HFFc6 (cell line): ENCODE data around the gene SLC23A3. TPM values are rescaled to one million over a fixed set of nuclear protein-coding genes. Genes with fewer than 3 reads are reported as not detected.

ENCODE experiments used
- DNase-seq: peaks from one replicate; pipeline ENCODE4 v3.0.0-alpha.2; 2018
- H3K27ac Mint-ChIP-seq: 2 replicates; pipeline ENCODE4 v1.8.0; 2020; ENCODE audit warnings: mild to moderate bottlenecking, mixed read lengths
- H3K27me3 Mint-ChIP-seq: 2 replicates; pipeline ENCODE4 v1.8.0; 2021; ENCODE audit warnings: mild to moderate bottlenecking, moderate library complexity, mixed read lengths; ENCODE audit not compliant: insufficient read depth
- H3K36me3 Mint-ChIP-seq: 2 replicates; pipeline ENCODE4 v1.8.0; 2021; ENCODE audit warnings: low read depth, mixed read lengths
- H3K4me1 Mint-ChIP-seq: 2 replicates; pipeline ENCODE4 v1.8.0; 2020; ENCODE audit warnings: low read depth, mixed read lengths
- H3K4me3 Mint-ChIP-seq: 2 replicates; pipeline ENCODE4 v1.8.0; 2020; ENCODE audit warnings: mild to moderate bottlenecking, moderate library complexity, mixed read lengths
- H3K9me3 Mint-ChIP-seq: 2 replicates; pipeline ENCODE4 v1.8.0; 2020; ENCODE audit warnings: mild to moderate bottlenecking, mixed read lengths
- total RNA-seq, 6 experiments: library from RNA; stranded (reverse); fragmentation: NEBNext Ultra II Directional; extraction: Animal tissue kit (Norgen Biotek cat#: 25700); gene quantifications; 2 replicates in 1 of 6; 3 replicates in 5 of 6; pipeline ENCODE4 v1.2.3, GENCODE V29; 2021
- TF ChIP-seq, protein P1 (sequence below): fragments of 200-600 bp; sonication (generic); IDR thresholded peaks from 2 replicates; pipeline ENCODE4 v1.5.0; 2021; ENCODE audit warnings: antibody characterized with exemption, mild to moderate bottlenecking

The SLC23A3 gene
- total RNA-seq, 6 experiments from 2014 or later: 0.36 to 1.5 (median 0.88) TPM

- TF ChIP-seq, protein P1, sequence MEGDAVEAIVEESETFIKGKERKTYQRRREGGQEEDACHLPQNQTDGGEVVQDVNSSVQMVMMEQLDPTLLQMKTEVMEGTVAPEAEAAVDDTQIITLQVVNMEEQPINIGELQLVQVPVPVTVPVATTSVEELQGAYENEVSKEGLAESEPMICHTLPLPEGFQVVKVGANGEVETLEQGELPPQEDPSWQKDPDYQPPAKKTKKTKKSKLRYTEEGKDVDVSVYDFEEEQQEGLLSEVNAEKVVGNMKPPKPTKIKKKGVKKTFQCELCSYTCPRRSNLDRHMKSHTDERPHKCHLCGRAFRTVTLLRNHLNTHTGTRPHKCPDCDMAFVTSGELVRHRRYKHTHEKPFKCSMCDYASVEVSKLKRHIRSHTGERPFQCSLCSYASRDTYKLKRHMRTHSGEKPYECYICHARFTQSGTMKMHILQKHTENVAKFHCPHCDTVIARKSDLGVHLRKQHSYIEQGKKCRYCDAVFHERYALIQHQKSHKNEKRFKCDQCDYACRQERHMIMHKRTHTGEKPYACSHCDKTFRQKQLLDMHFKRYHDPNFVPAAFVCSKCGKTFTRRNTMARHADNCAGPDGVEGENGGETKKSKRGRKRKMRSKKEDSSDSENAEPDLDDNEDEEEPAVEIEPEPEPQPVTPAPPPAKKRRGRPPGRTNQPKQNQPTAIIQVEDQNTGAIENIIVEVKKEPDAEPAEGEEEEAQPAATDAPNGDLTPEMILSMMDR: no peak
- no peak overlapping the region for H3K4me3 Mint-ChIP-seq
- H3K27me3 Mint-ChIP-seq: no peaks in the 10 kb centered on the region; the same call in 1 of the 2 replicates
- no peak overlapping the region for H3K27ac Mint-ChIP-seq
- DNase-seq: no peak
- no peaks in the 10 kb centered on the region for H3K9me3 Mint-ChIP-seq
- H3K4me1 Mint-ChIP-seq: peaks cover 24% of the 10 kb centered on the region
- H3K36me3 Mint-ChIP-seq: peaks cover 13% of the 10 kb centered on the region
Observed at GRCh38 chr2:219140722-219141121, 29.1 kb downstream of the SLC23A3 start.

- TF ChIP-seq, protein P1: no peak
- H3K27me3 Mint-ChIP-seq: no peaks in the 10 kb centered on the region; the same call in none of the 2 replicates
- peaks cover 7% of the 10 kb centered on the region; the same call in 1 of the 2 replicates for H3K36me3 Mint-ChIP-seq
- H3K4me3 Mint-ChIP-seq: no peak overlapping the region
- no peaks in the 10 kb centered on the region for H3K4me1 Mint-ChIP-seq
- H3K9me3 Mint-ChIP-seq: no peaks in the 10 kb centered on the region
- no peak for DNase-seq
- H3K27ac Mint-ChIP-seq: no peak overlapping the region
Observed at GRCh38 chr2:219133976-219134375, 35.9 kb downstream of the SLC23A3 start.

GRCh38 chr2:219131744-219132143 lies 38.1 kb downstream of the SLC23A3 start:
- Mint-ChIP-seq H3K36me3 (peaks cover 7% of the 10 kb centered on the region; the same call in 1 of the 2 replicates), H3K27ac (no peak overlapping the region)

DNA sequence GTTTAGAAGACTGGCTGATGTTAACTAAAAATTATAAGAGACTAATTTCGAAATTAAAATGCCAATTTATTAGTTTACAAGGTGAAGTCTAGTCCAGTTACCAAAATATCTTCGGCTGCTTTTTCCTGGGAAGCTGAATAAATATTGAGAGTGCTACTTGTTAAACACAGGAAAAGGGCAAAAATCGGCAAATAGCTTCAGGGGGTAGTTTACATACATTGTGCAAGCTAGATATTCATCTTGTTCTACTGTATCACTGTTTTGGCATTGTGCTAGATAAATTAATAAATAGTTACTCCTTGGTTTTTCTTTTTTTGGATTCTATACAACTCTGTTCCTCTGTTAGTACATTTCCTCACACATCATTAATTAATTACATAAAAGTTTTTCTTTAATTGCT lies 38.5 kb downstream of the SLC23A3 start:
- no peak overlapping the region for H3K27ac Mint-ChIP-seq
- no peaks in the 10 kb centered on the region for H3K9me3 Mint-ChIP-seq
- no peak for DNase-seq
- H3K4me3 Mint-ChIP-seq: no peak overlapping the region
- H3K4me1 Mint-ChIP-seq: peaks cover 4% of the 10 kb centered on the region
- peaks cover 7% of the 10 kb centered on the region; the same call in 1 of the 2 replicates for H3K36me3 Mint-ChIP-seq
- TF ChIP-seq, protein P1: no peak
- H3K27me3 Mint-ChIP-seq: no peaks in the 10 kb centered on the region; the same call in 1 of the 2 replicates

More at GRCh38 chr2:219131744-219132143, 38.1 kb downstream of the SLC23A3 start:
- H3K4me1 Mint-ChIP-seq: no peaks in the 10 kb centered on the region
- no peaks in the 10 kb centered on the region for H3K9me3 Mint-ChIP-seq
- TF ChIP-seq, protein P1: no peak
- H3K4me3 Mint-ChIP-seq: no peak overlapping the region
- DNase-seq: no peak
- H3K27me3 Mint-ChIP-seq: no peaks in the 10 kb centered on the region; the same call in 1 of the 2 replicates

- Mint-ChIP-seq H3K4me3 (no peak overlapping the region), H3K9me3 (no peaks in the 10 kb centered on the region), H3K27ac (no peak overlapping the region), H3K4me1 (peaks cover 21% of the 10 kb centered on the region), H3K36me3 (peaks cover 7% of the 10 kb centered on the region; the same call in 1 of the 2 replicates), H3K27me3 (no peaks in the 10 kb centered on the region; the same call in none of the 2 replicates)
- TF ChIP-seq, protein P1: no peak
- no peak for DNase-seq
Observed at GRCh38 chr2:219129589-219129988, 40.2 kb downstream of the SLC23A3 start.
